ENCODE data around the gene MARCHF10.

DNA sequence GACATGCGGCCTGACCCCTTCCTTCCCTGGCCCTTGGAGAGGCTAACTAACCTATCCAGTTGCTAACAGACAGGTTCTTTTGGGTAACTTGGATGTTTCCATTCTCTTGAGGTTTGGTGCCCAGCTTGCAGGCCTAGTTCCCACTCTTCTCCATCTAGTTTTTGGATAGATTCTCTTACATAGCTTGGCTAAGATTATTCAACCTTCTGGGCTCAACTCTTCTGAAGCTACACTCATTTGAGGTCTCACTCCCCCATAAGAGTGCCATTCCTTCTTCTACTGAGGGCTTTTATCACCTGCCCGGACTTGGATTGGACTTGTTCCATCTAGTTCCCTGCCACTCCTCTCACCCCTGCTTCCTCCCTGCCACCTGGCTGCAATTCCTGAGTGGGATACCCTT, 44.1 kb upstream of the MARCHF10 start:
- TF ChIP-seq, protein P1, sequence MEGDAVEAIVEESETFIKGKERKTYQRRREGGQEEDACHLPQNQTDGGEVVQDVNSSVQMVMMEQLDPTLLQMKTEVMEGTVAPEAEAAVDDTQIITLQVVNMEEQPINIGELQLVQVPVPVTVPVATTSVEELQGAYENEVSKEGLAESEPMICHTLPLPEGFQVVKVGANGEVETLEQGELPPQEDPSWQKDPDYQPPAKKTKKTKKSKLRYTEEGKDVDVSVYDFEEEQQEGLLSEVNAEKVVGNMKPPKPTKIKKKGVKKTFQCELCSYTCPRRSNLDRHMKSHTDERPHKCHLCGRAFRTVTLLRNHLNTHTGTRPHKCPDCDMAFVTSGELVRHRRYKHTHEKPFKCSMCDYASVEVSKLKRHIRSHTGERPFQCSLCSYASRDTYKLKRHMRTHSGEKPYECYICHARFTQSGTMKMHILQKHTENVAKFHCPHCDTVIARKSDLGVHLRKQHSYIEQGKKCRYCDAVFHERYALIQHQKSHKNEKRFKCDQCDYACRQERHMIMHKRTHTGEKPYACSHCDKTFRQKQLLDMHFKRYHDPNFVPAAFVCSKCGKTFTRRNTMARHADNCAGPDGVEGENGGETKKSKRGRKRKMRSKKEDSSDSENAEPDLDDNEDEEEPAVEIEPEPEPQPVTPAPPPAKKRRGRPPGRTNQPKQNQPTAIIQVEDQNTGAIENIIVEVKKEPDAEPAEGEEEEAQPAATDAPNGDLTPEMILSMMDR (conservative IDR thresholded peaks at IDR 0.05; ENCODE audit: low read depth, low read length): no peak
- no peak for TF ChIP-seq EZH2 (IDR thresholded peaks at IDR 0.05; ENCODE audit: borderline replicate concordance, low read depth, low read length, poor library complexity, severe bottlenecking)
